Measurements from ENCODE around the gene NAALADL1. TPM values are rescaled to one million over a fixed set of nuclear protein-coding genes. Genes with fewer than 3 reads are reported as not detected.

The NAALADL1 gene
- total and polyA plus RNA-seq, 2 of the 4 experiments (the other 2 are of a cell fraction), result 3.8 to 5.8 TPM

GRCh38 chr11:65058012-65058411, 341 bp downstream of the NAALADL1 start:
- H4K8ac ChIP-seq (ENCODE audit: low read depth in 2 of 2, low read length in 2 of 2), result no peak overlapping the region
- BruUV-seq (replicated peaks), result no TSS peak
- no peaks in the 10 kb centered on the region for H4K20me1 ChIP-seq (ENCODE audit: insufficient read depth, low read length)
- H3K79me1 ChIP-seq (ENCODE audit: low read depth in 1 of 2, low read length in 2 of 2), result no peaks in the 10 kb centered on the region
- ATAC-seq (ENCODE audit: low read depth), result no peak
- H3K4me1 ChIP-seq (ENCODE audit: control insufficient read depth, insufficient read depth, low read length), result no peaks in the 10 kb centered on the region
- H3K9me1 ChIP-seq (ENCODE audit: insufficient read depth, low read length), result peaks cover 5% of the 10 kb centered on the region; the same call in 1 of the 2 replicates
- H3K27me3 ChIP-seq (ENCODE audit: control insufficient read depth, insufficient read depth, low read length), result peaks cover 22% of the 10 kb centered on the region; the same call in 1 of the 2 replicates
- WGBS, 2 experiments (ENCODE audit: extremely low coverage in 2 of 2, insufficient read length in 1 of 2), result 69% methylated on average over 7 of the region's 13 CpGs; no CpG with 5 or more reads in 1 of the 2 experiments
- H4K5ac ChIP-seq (ENCODE audit: low read depth, low read length), result no peak overlapping the region
- DNase-seq, result no peak
- no peaks in the 10 kb centered on the region for H3K9me3 ChIP-seq (ENCODE audit: control insufficient read depth, insufficient read depth, low read length)
- TF ChIP-seq ELK1 (IDR thresholded peaks at IDR 0.05; ENCODE audit: borderline replicate concordance, low read depth, low read length), result no peak
- no peak for TF ChIP-seq RFX5 (IDR thresholded peaks at IDR 0.05; ENCODE audit: low read depth, low read length)
- no peak for TF ChIP-seq USF2 (IDR thresholded peaks at IDR 0.05; ENCODE audit: low read depth, low read length)
- no peak for TF ChIP-seq RCOR1 (IDR thresholded peaks at IDR 0.05; ENCODE audit: insufficient replicate concordance, low read length)
- TF ChIP-seq RAD21 (IDR thresholded peaks at IDR 0.05; ENCODE audit: low read length), result no peak
- no peak for TF ChIP-seq MXI1 (IDR thresholded peaks at IDR 0.05; ENCODE audit: borderline replicate concordance, low read depth, low read length)
- no peak for TF ChIP-seq NFE2L2 (IDR thresholded peaks at IDR 0.05; ENCODE audit: low read depth, low read length)
- no peak for TF ChIP-seq CEBPB (IDR thresholded peaks at IDR 0.05; ENCODE audit: low read depth, low read length)
- no peak for TF ChIP-seq BHLHE40 (IDR thresholded peaks at IDR 0.05; ENCODE audit: low read depth, low read length)
- no peak for TF ChIP-seq POLR2A (IDR thresholded peaks at IDR 0.05; ENCODE audit: low read depth, low read length)
- no peak for TF ChIP-seq CHD1 (IDR thresholded peaks at IDR 0.05; ENCODE audit: low read depth, low read length)
- no peak for TF ChIP-seq SMC3 (IDR thresholded peaks at IDR 0.05; ENCODE audit: low read depth, low read length)
- H3K4me2 ChIP-seq (ENCODE audit: low read depth, low read length), result no peak overlapping the region
- no peak overlapping the region for H2AK9ac ChIP-seq (replicated peaks; ENCODE audit: low read depth, low read length, poor library complexity)
- H2BK20ac ChIP-seq (ENCODE audit: low read depth, low read length), result no peak overlapping the region
- no peak overlapping the region for H3K27ac ChIP-seq (ENCODE audit: insufficient read depth, low read length)
- no peak overlapping the region for H2AK5ac ChIP-seq (ENCODE audit: low read depth, low read length)
- H3K9ac ChIP-seq (ENCODE audit: low read depth, low read length), result no peak overlapping the region
- H3K4ac ChIP-seq (ENCODE audit: low read depth, low read length), result no peak overlapping the region
- no peak overlapping the region for H2BK120ac ChIP-seq (ENCODE audit: low read depth, low read length)
- H4K91ac ChIP-seq (ENCODE audit: insufficient read depth, low read depth, low read length), result no peak overlapping the region
- in situ Hi-C loops (cut with MboI; ENCODE audit: low sequenced_read_pairs) (no loop called here), intact Hi-C loops (cut with micrococcal nuclease) (no loop called here), dilution Hi-C loops (cut with HindIII; ENCODE audit: low sequenced_read_pairs, unreplicated experiment) (no loop called here)
- no peak overlapping the region for H3K23ac ChIP-seq (ENCODE audit: low read depth, low read length)
- H3K56ac ChIP-seq (ENCODE audit: extremely low read depth, insufficient read depth, low read length), result no peak overlapping the region
- ChIA-PET POLR2A (ENCODE audit: unreplicated experiment) (no interaction called here), CTCF (interaction anchor here (1.0 kb wide), 1 partner anchor 15 kb away, joined by 3 read pairs; no protein-coding TSS in a partner anchor)
- H3K18ac ChIP-seq (ENCODE audit: low read depth, low read length), result no peak overlapping the region
- H2AFZ ChIP-seq (replicated peaks; ENCODE audit: low read length, poor library complexity), result no peak overlapping the region
- H2BK5ac ChIP-seq (ENCODE audit: low read depth, low read length, poor library complexity, severe bottlenecking), result no peak overlapping the region
- no peaks in the 10 kb centered on the region for H3K36me3 ChIP-seq (ENCODE audit: control insufficient read depth, insufficient read depth, low read length)
- no peak overlapping the region for H3K14ac ChIP-seq (replicated peaks; ENCODE audit: low read depth, low read length)
- H3K4me3 ChIP-seq (ENCODE audit: insufficient read depth, low read depth, low read length), result no peak overlapping the region
- no peak overlapping the region for H2BK15ac ChIP-seq (ENCODE audit: low read depth, low read length)
